ENCODE data around the gene FOSL2.

DNA sequence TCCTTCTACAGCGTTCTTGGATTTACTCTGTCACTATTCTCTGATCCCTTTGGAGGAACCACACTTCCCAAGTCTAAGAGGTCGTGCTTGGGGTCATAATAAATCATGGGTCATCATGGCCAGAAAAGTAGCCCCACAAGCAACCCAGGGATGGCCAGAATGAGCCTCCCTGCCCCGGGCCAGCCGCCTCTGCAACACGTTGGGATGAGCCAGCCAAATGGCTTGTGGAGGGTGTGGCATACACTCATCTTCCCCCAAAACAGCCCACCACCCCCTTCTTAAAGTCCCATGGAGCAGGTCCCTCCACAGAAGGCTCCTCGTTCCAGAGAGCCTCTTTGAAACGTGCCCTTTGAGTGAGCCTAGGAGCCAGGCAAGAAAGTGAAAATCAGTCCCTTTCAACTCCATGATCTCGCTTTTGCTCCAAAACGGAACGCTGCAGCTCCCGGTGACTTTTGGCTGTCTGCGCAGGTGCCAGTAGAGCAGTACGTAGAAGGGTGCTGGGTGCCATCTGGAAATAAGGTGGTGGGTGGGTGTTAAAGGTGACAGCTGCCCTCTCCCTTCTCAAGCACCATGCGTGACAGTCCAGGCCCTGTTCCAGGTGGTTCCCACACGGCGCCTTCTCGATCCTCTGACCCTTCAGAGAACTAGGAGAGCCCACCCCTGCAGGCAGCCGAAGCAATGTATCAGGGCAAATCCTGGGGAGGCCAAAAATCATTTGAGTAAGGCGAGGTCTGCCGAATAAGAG is 48.5 kb upstream of the FOSL2 start:
- TF ChIP-seq, protein P1, sequence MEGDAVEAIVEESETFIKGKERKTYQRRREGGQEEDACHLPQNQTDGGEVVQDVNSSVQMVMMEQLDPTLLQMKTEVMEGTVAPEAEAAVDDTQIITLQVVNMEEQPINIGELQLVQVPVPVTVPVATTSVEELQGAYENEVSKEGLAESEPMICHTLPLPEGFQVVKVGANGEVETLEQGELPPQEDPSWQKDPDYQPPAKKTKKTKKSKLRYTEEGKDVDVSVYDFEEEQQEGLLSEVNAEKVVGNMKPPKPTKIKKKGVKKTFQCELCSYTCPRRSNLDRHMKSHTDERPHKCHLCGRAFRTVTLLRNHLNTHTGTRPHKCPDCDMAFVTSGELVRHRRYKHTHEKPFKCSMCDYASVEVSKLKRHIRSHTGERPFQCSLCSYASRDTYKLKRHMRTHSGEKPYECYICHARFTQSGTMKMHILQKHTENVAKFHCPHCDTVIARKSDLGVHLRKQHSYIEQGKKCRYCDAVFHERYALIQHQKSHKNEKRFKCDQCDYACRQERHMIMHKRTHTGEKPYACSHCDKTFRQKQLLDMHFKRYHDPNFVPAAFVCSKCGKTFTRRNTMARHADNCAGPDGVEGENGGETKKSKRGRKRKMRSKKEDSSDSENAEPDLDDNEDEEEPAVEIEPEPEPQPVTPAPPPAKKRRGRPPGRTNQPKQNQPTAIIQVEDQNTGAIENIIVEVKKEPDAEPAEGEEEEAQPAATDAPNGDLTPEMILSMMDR (conservative IDR thresholded peaks at IDR 0.05; ENCODE audit: low read depth, low read length): no peak
- no peak for TF ChIP-seq EZH2 (IDR thresholded peaks at IDR 0.05; ENCODE audit: borderline replicate concordance, low read depth, low read length, poor library complexity, severe bottlenecking)

Data from A673 (cell line).